Astrocyte of the cerebellum (primary cell): Measurements from ENCODE around the gene IPCEF1.

Experiments
- DNase-seq: peaks from one replicate; pipeline ENCODE4 v3.0.0-alpha.2; 2011; ENCODE audit warnings: low read depth
- H3K4me3 ChIP-seq: 2 replicates; pipeline ENCODE4 v1.5.1; 2011; ENCODE audit warnings: mild to moderate bottlenecking, low read depth, low read length, moderate library complexity
- CTCF ChIP-seq: IDR thresholded peaks from 2 replicates; pipeline ENCODE4 v1.5.1; 2012; ENCODE audit warnings: low read length, low read depth, moderate library complexity, mild to moderate bottlenecking; ENCODE audit errors: missing control alignments
- in situ Hi-C: cut with HindIII; loops from 2 replicates; pipeline ENCODE4 v1.10.0; 2017; ENCODE audit warnings: low sequenced_read_pairs

The IPCEF1 gene

DNA sequence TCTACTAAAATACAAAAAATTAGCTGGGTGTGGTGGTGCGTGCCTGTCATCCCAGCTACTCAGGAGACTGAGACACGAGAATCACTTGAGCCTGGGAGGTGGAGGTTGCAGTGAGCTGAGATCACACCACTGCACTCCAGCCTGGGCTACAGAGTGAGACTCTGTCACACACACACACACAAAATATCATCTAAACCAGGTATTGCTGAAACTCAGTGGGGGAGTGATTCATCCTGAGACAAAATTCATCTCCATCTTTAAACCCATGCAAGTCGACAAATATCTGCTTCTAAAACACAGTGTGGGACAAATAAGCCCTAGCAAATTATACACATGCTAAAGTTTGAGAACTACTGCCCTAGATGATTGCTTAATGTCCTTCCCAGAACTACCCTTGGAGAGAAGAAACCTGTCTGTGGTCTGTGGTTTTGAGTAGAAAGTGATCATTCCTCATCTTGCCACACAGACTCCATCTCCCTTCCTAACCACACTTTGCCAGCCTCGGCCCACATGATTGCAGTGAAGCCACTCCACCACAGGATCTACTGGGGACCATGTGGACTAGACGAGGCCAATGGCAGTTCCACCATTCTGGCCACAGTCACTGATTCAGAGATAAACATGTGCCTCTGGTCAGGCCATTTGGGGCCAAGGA, 187.3 kb downstream of the IPCEF1 start:
- in situ Hi-C loops, result loop anchor here (25.0 kb wide), 1 partner anchor 218 kb away; no protein-coding TSS in a partner anchor
- no peak for DNase-seq

GRCh38 chr6:154167126-154167525, 189.5 kb downstream of the IPCEF1 start:
- no peak for TF ChIP-seq CTCF
- no peak overlapping the region for H3K4me3 ChIP-seq
- DNase-seq, result no peak
- in situ Hi-C loops, result loop anchor here (25.0 kb wide), 1 partner anchor 220 kb away; no protein-coding TSS in a partner anchor

More for the DNA sequence above, 187.3 kb downstream of the IPCEF1 start:
- no peak overlapping the region for H3K4me3 ChIP-seq
- TF ChIP-seq CTCF, result no peak

DNA sequence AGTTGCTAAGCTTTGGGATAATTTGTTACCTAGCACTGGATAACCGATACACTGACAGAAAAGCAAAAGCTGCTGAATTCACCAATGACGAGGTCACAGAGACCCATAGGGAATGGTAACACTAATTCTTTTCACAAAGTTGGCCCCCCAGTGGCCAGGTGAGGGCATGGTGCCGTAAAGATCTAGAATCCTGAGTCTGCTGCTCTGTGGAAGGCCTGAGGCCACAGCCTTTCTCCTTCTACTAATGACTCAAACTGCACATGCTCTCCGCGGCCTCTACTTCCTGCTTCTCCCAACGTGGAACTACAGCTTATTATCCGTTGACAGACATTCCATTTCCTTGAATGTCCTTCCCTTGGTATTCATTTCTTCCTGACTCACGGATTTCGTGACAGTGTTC, 190.5 kb downstream of the IPCEF1 start:
- H3K4me3 ChIP-seq, result no peak overlapping the region
- no peak for TF ChIP-seq CTCF
- in situ Hi-C loops, result loop anchor here (25.0 kb wide), 1 partner anchor 221 kb away; no protein-coding TSS in a partner anchor
- DNase-seq, result no peak

DNA sequence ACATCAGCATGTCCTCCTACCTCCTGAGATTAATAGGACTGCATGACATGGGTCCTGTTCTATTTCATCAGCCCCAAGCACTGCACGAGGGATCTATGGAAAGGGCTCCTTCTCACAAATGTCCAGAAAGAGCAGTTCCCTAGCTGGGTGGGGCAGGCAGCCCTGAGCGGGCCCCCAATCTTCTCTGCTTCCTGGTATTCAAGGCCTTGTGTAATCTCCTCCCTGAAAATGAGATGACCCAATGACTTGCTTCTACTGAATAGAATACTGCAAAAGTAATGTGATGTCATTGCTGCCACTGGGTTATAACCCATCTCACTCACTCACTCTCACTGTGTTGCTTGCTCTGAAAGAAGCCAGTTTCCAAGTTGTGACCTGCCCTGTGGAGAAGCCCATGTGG, 191.1 kb downstream of the IPCEF1 start:
- no peak for TF ChIP-seq CTCF
- H3K4me3 ChIP-seq, result no peak overlapping the region
- in situ Hi-C loops, result loop anchor here (25.0 kb wide), 1 partner anchor 222 kb away; no protein-coding TSS in a partner anchor
- DNase-seq, result no peak

DNA sequence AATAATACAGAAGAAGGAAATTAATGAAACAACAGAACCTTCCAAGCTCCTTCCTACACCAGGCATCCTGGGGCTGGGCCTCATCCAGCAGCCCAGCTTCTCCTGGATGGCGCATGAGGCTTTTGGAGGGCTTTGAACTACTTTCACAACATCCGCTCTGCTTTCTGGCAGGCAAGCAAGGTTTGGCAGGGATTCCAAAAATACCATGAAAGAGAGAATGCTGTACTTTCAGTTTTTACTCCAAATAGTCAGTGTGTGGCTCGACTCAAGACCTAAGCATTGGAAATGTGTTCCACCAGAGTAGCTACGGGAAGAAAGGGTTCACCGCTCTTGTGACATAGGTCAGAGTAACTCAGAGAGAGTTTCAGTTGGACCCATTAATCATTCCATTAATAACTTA, 192.2 kb downstream of the IPCEF1 start:
- TF ChIP-seq CTCF, result no peak
- DNase-seq, result peak; percentile 96
- in situ Hi-C loops, result loop anchor here (25.0 kb wide), 1 partner anchor 223 kb away; no protein-coding TSS in a partner anchor
- H3K4me3 ChIP-seq, result no peak overlapping the region

GRCh38 chr6:154161689-154162088, 194.9 kb downstream of the IPCEF1 start:
- in situ Hi-C loops, result loop anchor here (25.0 kb wide), 1 partner anchor 226 kb away; no protein-coding TSS in a partner anchor

More at GRCh38 chr6:154161689-154162088, 194.9 kb downstream of the IPCEF1 start:
- no peak for DNase-seq
- H3K4me3 ChIP-seq, result no peak overlapping the region
- no peak for TF ChIP-seq CTCF
